ENCODE data around the gene IL18BP. TPM values are rescaled to one million over a fixed set of nuclear protein-coding genes. Genes with fewer than 3 reads are reported as not detected.

Gene IL18BP
- total and polyA plus RNA-seq, 12 donors = 2.0 to 101 (median 4.3) TPM

- Histone ChIP-seq H3K4me1 (peaks cover 0 to 6% (median 0%) of the 10 kb centered on the region in 9 donors), H3K27ac (no peak overlapping the region), H3K9me3 (no peaks in the 10 kb centered on the region), H3K36me3 (peaks cover 0 to 52% (median 0%) of the 10 kb centered on the region in 9 donors), H3K4me3 (no peak overlapping the region), H3K27me3 (no peaks in the 10 kb centered on the region)
- WGBS, 2 donors = 90 to 97% methylated on average over 5 of the region's 5 CpGs
- no peak for DNase-seq
- ATAC-seq = no peak
- TF ChIP-seq CTCF (IDR thresholded peaks at IDR 0.05) = no peak
- intact Hi-C loops (cut with DNase I) = loop anchor here in 6 of 10 donors (2.0 to 10.0 kb wide), 5 partner anchors 114 to 458 kb away; partner anchors contain the start of gene CLPB (in 3 of the 6)
These were observed 22.2 kb upstream of the IL18BP start for GRCh38 chr11:71976551-71976950.

GRCh38 chr11:71977090-71977489 is 21.6 kb upstream of the IL18BP start:
- WGBS, 2 donors = 68 to 73% methylated on average over 1 of the region's 1 CpG
- ATAC-seq (no peak), DNase-seq (no peak)
- no peak overlapping the region for H3K27ac ChIP-seq
- no peaks in the 10 kb centered on the region for H3K27me3 ChIP-seq
- H3K4me1 ChIP-seq = peaks cover 0 to 6% (median 0%) of the 10 kb centered on the region in 9 donors
- H3K9me3 ChIP-seq = no peaks in the 10 kb centered on the region
- TF ChIP-seq CTCF (IDR thresholded peaks at IDR 0.05) = no peak
- intact Hi-C loops (cut with DNase I) = loop anchor here in 6 of 10 donors (2.0 to 10.0 kb wide), 5 partner anchors 114 to 458 kb away; partner anchors contain the start of gene CLPB (in 3 of the 6)
- H3K36me3 ChIP-seq = peaks cover 0 to 51% (median 0%) of the 10 kb centered on the region in 9 donors
- no peak overlapping the region for H3K4me3 ChIP-seq

GRCh38 chr11:71977743-71978418 is 20.8 kb upstream of the IL18BP start:
- 60 to 65% methylated on average over 7 of the region's 7 CpGs for WGBS, 2 donors
- H3K27ac ChIP-seq = peak overlapping the region in 1 of 10 donors; percentile 41
- H3K4me1 ChIP-seq = peaks cover 0 to 6% (median 0%) of the 10 kb centered on the region in 9 donors
- no peak overlapping the region for H3K4me3 ChIP-seq
- H3K36me3 ChIP-seq = peaks cover 0 to 48% (median 2%) of the 10 kb centered on the region in 9 donors
- no peaks in the 10 kb centered on the region for H3K27me3 ChIP-seq
- ATAC-seq (peak in 6 of 8 donors; percentile 35 to 81 (median 68)), DNase-seq (peak in 1 of 2 donors; percentile 45)
- intact Hi-C loops (cut with DNase I) = loop anchor here in 6 of 10 donors (2.0 to 10.0 kb wide), 5 partner anchors 113 to 457 kb away; partner anchors contain the start of gene CLPB (in 3 of the 6)
- no peaks in the 10 kb centered on the region for H3K9me3 ChIP-seq
- peak; percentile 59 to 83 (median 74) for TF ChIP-seq CTCF (IDR thresholded peaks at IDR 0.05)

GRCh38 chr11:71979094-71979493 is 19.6 kb upstream of the IL18BP start:
- H3K4me3 ChIP-seq = no peak overlapping the region
- DNase-seq (no peak), ATAC-seq (no peak)
- TF ChIP-seq CTCF (IDR thresholded peaks at IDR 0.05) = no peak
- no peak overlapping the region for H3K27ac ChIP-seq
- H3K27me3 ChIP-seq = no peaks in the 10 kb centered on the region
- intact Hi-C loops (cut with DNase I) = loop anchor here in 6 of 10 donors (2.0 to 10.0 kb wide), 5 partner anchors 112 to 456 kb away; partner anchors contain the start of gene CLPB (in 3 of the 6)
- H3K9me3 ChIP-seq = no peaks in the 10 kb centered on the region
- H3K36me3 ChIP-seq = peaks cover 0 to 60% (median 10%) of the 10 kb centered on the region in 9 donors
- 95% methylated on average over 4 of the region's 4 CpGs for WGBS, 2 donors
- H3K4me1 ChIP-seq = peaks cover 0 to 6% (median 0%) of the 10 kb centered on the region in 9 donors
